Esophagus muscularis mucosa (tissue), 4 donors: Measurements from ENCODE around the gene PXDN.

Experiments used
- CTCF ChIP-seq, 3 experiments: fragments of 200-600 bp in 2 of 3; fragments of 450-650 bp in 1 of 3; sonication (generic) in 2 of 3; IDR thresholded peaks; one replicate each; pipeline ENCODE4 v1.5.1; 2017 to 2019; ENCODE audit warnings: antibody characterized with exemption in 3 of 3, mild to moderate bottlenecking in 2 of 3, moderate library complexity in 1 of 3
- EP300 ChIP-seq: sonication (generic); formaldehyde crosslinking; IDR thresholded peaks from one replicate; pipeline ENCODE4 v1.6.1; 2017; ENCODE audit warnings: antibody characterized with exemption
- POLR2A ChIP-seq: fragments of 450-650 bp; IDR thresholded peaks from one replicate; pipeline ENCODE4 v1.6.1; 2017; ENCODE audit warnings: antibody characterized with exemption, moderate library complexity, mild to moderate bottlenecking, low read depth

GRCh38 chr2:1730015-1730927 lies 14.0 kb downstream of the PXDN start:
- TF ChIP-seq CTCF (IDR thresholded peaks at IDR 0.05) (no peak), POLR2A (no peak), EP300 (no peak)
